IMR-90 (cell line): ENCODE data around the gene KIF22. TPM values are rescaled to one million over a fixed set of nuclear protein-coding genes. Genes with fewer than 3 reads are reported as not detected.

Experiments used
- RFX5 ChIP-seq: IDR thresholded peaks from 2 replicates; pipeline ENCODE4 v1.8.0; 2012; ENCODE audit warnings: low read depth, mild to moderate bottlenecking, low read length, moderate library complexity
- polyA plus RNA-seq, 3 experiments: library from polyadenylated mRNA; depleted of rRNA; stranded (reverse); fragments of >200 nt; gene quantifications; 2 replicates each; pipeline ENCODE4 v1.2.3, GENCODE V29; 2012; ENCODE audit warnings: low replicate concordance in 1 of 3
- total RNA-seq: library from RNA; depleted of rRNA; stranded (reverse); fragments of >200 nt; gene quantifications from 2 replicates; pipeline ENCODE4 v1.2.3, GENCODE V29; 2012
- TF ChIP-seq, protein P1 (sequence below): fragments of 150-350 bp; IDR thresholded peaks from 2 replicates; pipeline ENCODE4 v1.6.1; 2016; ENCODE audit warnings: low read depth, mild to moderate bottlenecking, low read length, moderate library complexity, borderline replicate concordance

KIF22 gene
- total and polyA plus RNA-seq, 2 of the 4 experiments (the other 2 are of a cell fraction), result 43.0 to 65.1 TPM

DNA sequence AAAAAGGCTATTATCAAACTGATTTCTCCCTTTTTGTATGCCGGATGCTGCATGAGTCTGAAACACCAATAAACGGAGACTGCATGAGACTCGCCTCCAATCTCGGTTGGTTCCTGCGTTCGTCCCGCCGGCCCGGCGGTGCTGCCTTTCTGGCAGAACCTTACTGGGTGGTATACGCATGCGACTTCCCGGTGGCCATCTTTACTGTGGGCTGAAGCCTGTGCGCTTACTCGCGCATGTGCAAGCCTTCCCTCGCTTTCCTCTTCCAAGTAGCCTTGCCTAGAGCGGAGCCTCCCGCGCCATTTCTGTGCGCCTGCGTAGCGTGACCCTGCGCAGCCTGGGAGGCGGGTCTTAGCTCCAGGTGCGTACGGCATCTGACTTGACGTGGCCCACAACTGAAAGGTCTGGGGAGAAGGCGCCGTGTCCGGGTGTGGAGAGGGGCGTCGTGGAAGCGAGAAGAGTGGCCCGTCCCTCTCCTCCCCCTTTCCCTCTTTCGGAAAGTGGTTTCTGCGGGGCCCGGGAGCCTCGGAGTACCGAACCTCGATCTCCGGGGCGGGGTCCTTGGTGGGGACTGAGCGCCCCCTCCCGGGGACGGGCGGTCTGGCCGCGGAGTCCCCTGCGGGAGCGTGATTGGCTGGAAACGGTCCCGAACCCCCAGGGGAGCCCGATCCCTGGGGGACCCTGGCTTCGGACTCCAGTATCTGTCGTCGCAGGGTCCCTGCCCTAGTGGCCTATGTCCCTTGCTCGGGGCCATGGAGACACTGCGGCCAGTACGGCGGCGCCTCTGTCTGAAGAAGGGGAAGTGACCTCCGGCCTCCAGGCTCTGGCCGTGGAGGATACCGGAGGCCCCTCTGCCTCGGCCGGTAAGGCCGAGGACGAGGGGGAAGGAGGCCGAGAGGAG lies 25.5 kb downstream of the KIF22 start, which contains the start of gene PAGR1 (continued):
- no peak for TF ChIP-seq RFX5
- TF ChIP-seq, protein P1, sequence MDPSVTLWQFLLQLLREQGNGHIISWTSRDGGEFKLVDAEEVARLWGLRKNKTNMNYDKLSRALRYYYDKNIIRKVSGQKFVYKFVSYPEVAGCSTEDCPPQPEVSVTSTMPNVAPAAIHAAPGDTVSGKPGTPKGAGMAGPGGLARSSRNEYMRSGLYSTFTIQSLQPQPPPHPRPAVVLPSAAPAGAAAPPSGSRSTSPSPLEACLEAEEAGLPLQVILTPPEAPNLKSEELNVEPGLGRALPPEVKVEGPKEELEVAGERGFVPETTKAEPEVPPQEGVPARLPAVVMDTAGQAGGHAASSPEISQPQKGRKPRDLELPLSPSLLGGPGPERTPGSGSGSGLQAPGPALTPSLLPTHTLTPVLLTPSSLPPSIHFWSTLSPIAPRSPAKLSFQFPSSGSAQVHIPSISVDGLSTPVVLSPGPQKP, result no peak
